OCI-LY1 (cell line): ENCODE measurements around the gene ABCB8.

Source experiments
- H2AFZ ChIP-seq: fragments of 200-600 bp; sonication (generic), shearing (Covaris generic); 2 replicates; pipeline ENCODE4 v1.6.0; 2014; ENCODE audit warnings: antibody characterized with exemption, mild to moderate bottlenecking, low read length
- H3F3A ChIP-seq: fragments of 200-600 bp; sonication (generic), shearing (Covaris generic); 2 replicates; pipeline ENCODE4 v1.6.0; 2014; ENCODE audit warnings: mild to moderate bottlenecking, antibody characterized with exemption, low read length, moderate library complexity; ENCODE audit not compliant: insufficient read depth
- H3K27ac ChIP-seq: fragments of 200-600 bp; sonication (generic); 2 replicates; pipeline ENCODE4 v1.5.1; 2014; ENCODE audit warnings: low read length, mixed run types, mild to moderate bottlenecking, low read depth; ENCODE audit not compliant: poor library complexity, severe bottlenecking
- H3K27me3 ChIP-seq: fragments of 200-600 bp; sonication (generic); 2 replicates; pipeline ENCODE4 v1.6.0; 2014; ENCODE audit warnings: antibody characterized with exemption, mild to moderate bottlenecking, low read length, moderate library complexity; ENCODE audit not compliant: insufficient read depth
- H3K36me3 ChIP-seq: fragments of 200-600 bp; sonication (generic); 2 replicates; pipeline ENCODE4 v1.6.1; 2014; ENCODE audit warnings: mild to moderate bottlenecking, antibody characterized with exemption, low read length, moderate library complexity, mixed read lengths; ENCODE audit not compliant: insufficient read depth
- H3K4me1 ChIP-seq: fragments of 200-600 bp; sonication (generic); 2 replicates; pipeline ENCODE4 v1.5.1; 2014; ENCODE audit warnings: mild to moderate bottlenecking, low read length, moderate library complexity; ENCODE audit not compliant: insufficient read depth, severe bottlenecking
- H3K4me2 ChIP-seq: fragments of 200-600 bp; sonication (generic), shearing (Covaris generic); 2 replicates; pipeline ENCODE4 v1.6.1; 2014; ENCODE audit warnings: low read length
- H3K4me3 ChIP-seq: fragments of 200-600 bp; sonication (generic); 2 replicates; pipeline ENCODE4 v1.5.1; 2014; ENCODE audit warnings: low read length, low read depth, mild to moderate bottlenecking, mixed read lengths; ENCODE audit not compliant: poor library complexity, severe bottlenecking
- H3K79me2 ChIP-seq: fragments of 200-600 bp; shearing (Covaris generic); 2 replicates; pipeline ENCODE4 v1.6.1; 2016; ENCODE audit warnings: mixed run types, low read length, mixed read lengths; ENCODE audit not compliant: insufficient read depth
- H3K9ac ChIP-seq: fragments of 200-600 bp; sonication (generic), shearing (Covaris generic); 2 replicates; pipeline ENCODE4 v1.6.1; 2014; ENCODE audit warnings: mild to moderate bottlenecking, low read length, mixed read lengths
- H3K9me2 ChIP-seq: fragments of 200-600 bp; sonication (generic), shearing (Covaris generic); 2 replicates; pipeline ENCODE4 v1.6.1; 2014; ENCODE audit warnings: low read depth, mild to moderate bottlenecking, low read length, mixed read lengths
- H3K9me3 ChIP-seq: fragments of 200-600 bp; shearing (Covaris generic); 2 replicates; pipeline ENCODE4 v1.6.1; 2014; ENCODE audit warnings: low read length, mixed read lengths
- H4K20me1 ChIP-seq: fragments of 200-600 bp; sonication (generic), shearing (Covaris generic); 2 replicates; pipeline ENCODE4 v1.6.0; 2016; ENCODE audit warnings: mild to moderate bottlenecking, low read length; ENCODE audit not compliant: insufficient read depth
- CTCF ChIP-seq: fragments of 200-600 bp; sonication (generic), shearing (Covaris generic); IDR thresholded peaks from 2 replicates; pipeline ENCODE4 v1.5.1; 2017; ENCODE audit warnings: mild to moderate bottlenecking, antibody characterized with exemption, low read length, moderate library complexity, mixed read lengths
- EZH2 ChIP-seq: fragments of 200-600 bp; sonication (generic), shearing (Covaris generic); IDR thresholded peaks from 2 replicates; pipeline ENCODE4 v1.8.0; 2017; ENCODE audit warnings: borderline replicate concordance, mixed run types, mild to moderate bottlenecking, antibody characterized with exemption, low read length, moderate library complexity, mixed read lengths

The ABCB8 gene

GRCh38 chr7:151031011-151031410, 2.8 kb downstream of the ABCB8 start:
- H3K4me1 ChIP-seq, result peaks cover 24% of the 10 kb centered on the region
- no peaks in the 10 kb centered on the region for H4K20me1 ChIP-seq
- H3K4me3 ChIP-seq, result no peak overlapping the region
- no peak overlapping the region for H2AFZ ChIP-seq
- H3K79me2 ChIP-seq, result no peaks in the 10 kb centered on the region
- no peaks in the 10 kb centered on the region for H3F3A ChIP-seq
- no peaks in the 10 kb centered on the region for H3K9me3 ChIP-seq
- TF ChIP-seq CTCF, result no peak
- TF ChIP-seq EZH2, result no peak
- no peak overlapping the region for H3K4me2 ChIP-seq
- no peaks in the 10 kb centered on the region for H3K27me3 ChIP-seq
- H3K9me2 ChIP-seq, result no peaks in the 10 kb centered on the region
- H3K36me3 ChIP-seq, result peaks cover 21% of the 10 kb centered on the region; the same call in 1 of the 2 replicates
- H3K9ac ChIP-seq, result no peak overlapping the region
- H3K27ac ChIP-seq, result no peak overlapping the region

- TF ChIP-seq CTCF (no peak), EZH2 (no peak)
- Histone ChIP-seq H3K27ac (no peak overlapping the region), H3K79me2 (no peaks in the 10 kb centered on the region), H3K27me3 (no peaks in the 10 kb centered on the region), H4K20me1 (no peaks in the 10 kb centered on the region), H3K4me2 (no peak overlapping the region), H3K4me3 (no peak overlapping the region), H3K36me3 (peaks cover 39% of the 10 kb centered on the region; the same call in 1 of the 2 replicates), H3K9me2 (no peaks in the 10 kb centered on the region), H3K9ac (no peak overlapping the region), H3F3A (no peaks in the 10 kb centered on the region), H3K9me3 (no peaks in the 10 kb centered on the region), H2AFZ (no peak overlapping the region), H3K4me1 (peaks cover 15% of the 10 kb centered on the region)
Observed at GRCh38 chr7:151032936-151033863, 5.0 kb downstream of the ABCB8 start.

GRCh38 chr7:151033864-151034249, 5.6 kb downstream of the ABCB8 start:
- no peaks in the 10 kb centered on the region for H3K27me3 ChIP-seq
- no peak overlapping the region for H3K27ac ChIP-seq
- H3K4me1 ChIP-seq, result peaks cover 13% of the 10 kb centered on the region
- no peaks in the 10 kb centered on the region for H4K20me1 ChIP-seq
- H3K9me3 ChIP-seq, result no peaks in the 10 kb centered on the region
- H3K4me2 ChIP-seq, result no peak overlapping the region
- no peak overlapping the region for H3K4me3 ChIP-seq
- H3F3A ChIP-seq, result no peaks in the 10 kb centered on the region
- no peak overlapping the region for H2AFZ ChIP-seq
- H3K9me2 ChIP-seq, result no peaks in the 10 kb centered on the region
- no peak overlapping the region for H3K9ac ChIP-seq
- H3K79me2 ChIP-seq, result no peaks in the 10 kb centered on the region
- TF ChIP-seq CTCF (no peak), EZH2 (no peak)
- H3K36me3 ChIP-seq, result peaks cover 39% of the 10 kb centered on the region; the same call in 1 of the 2 replicates
